Gastroesophageal sphincter (tissue), 3 donors: ENCODE results near the gene ST7.

Experiments
- CTCF ChIP-seq, 4 experiments: fragments of 200-600 bp in 2 of 4; fragments of 450-650 bp in 2 of 4; sonication (generic) in 1 of 4; IDR thresholded peaks; one replicate each; pipeline ENCODE4 v1.5.1; 2017 to 2019; ENCODE audit warnings: antibody characterized with exemption in 4 of 4, mild to moderate bottlenecking in 2 of 4, moderate library complexity in 2 of 4
- EP300 ChIP-seq: sonication (generic); formaldehyde crosslinking; IDR thresholded peaks from one replicate; pipeline ENCODE4 v1.6.1; 2017; ENCODE audit warnings: antibody characterized with exemption, mild to moderate bottlenecking
- POLR2A ChIP-seq, 2 donors: fragments of 450-650 bp; IDR thresholded peaks; one replicate each; pipeline ENCODE4 v1.6.1; 2017; ENCODE audit warnings: antibody characterized with exemption in 2 of 2, mild to moderate bottlenecking in 2 of 2, moderate library complexity in 1 of 2
- POLR2AphosphoS5 ChIP-seq: sonication (generic); formaldehyde crosslinking; IDR thresholded peaks from one replicate; pipeline ENCODE4 v1.6.1; 2017; ENCODE audit warnings: antibody characterized with exemption

GRCh38 chr7:117154721-117155120 lies 201.4 kb downstream of the ST7 start:
- TF ChIP-seq EP300 = no peak
- no peak for TF ChIP-seq POLR2AphosphoS5
- TF ChIP-seq CTCF (IDR thresholded peaks at IDR 0.05) = no peak
- no peak for TF ChIP-seq POLR2A (IDR thresholded peaks at IDR 0.05)
